ENCODE results near the gene GIT1. TPM values are rescaled to one million over a fixed set of nuclear protein-coding genes. Genes with fewer than 3 reads are reported as not detected.

GIT1 gene
- total RNA-seq, 1 donor from 2014 or later: 31.9 TPM

DNA sequence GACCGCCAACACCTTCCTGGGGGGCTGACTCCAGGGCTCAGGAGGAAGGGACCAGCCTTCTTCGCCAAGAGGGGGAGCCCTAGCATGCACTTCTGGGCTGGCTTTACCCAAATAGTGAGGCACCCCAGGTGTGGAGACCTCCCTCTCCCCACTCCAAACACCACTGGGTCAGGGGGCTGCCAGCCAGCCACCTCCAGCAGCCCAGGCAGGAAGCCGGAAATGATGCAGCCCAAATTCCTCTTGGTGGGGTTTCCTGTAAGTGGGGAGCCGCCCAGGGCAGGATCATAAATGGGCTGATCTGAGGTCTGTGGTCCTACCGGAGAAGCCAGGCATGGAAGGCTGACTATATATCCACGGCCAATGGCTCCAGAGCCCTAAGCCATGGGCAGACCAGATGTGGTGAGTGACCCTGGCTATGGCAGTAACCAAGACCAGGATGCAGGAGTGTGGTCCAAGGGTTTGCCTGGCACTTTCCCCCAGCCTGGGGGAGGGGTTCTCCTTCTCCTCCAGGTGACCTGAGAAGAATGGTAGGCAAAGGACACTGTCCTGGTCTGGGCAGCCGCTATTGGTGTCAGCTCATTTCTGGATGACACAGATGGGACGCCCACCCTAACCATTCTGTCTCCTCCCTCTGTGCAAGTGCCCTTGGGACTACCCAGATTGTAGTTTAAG is 4.2 kb downstream of the GIT1 start:
- Histone ChIP-seq H3K36me3 (peaks cover 30% of the 10 kb centered on the region), H3K9me3 (replicated peaks) (no peaks in the 10 kb centered on the region), H3K27me3 (ENCODE audit: low read depth) (no peaks in the 10 kb centered on the region), H3K27ac (replicated peaks) (peak overlapping the region; percentile 93), H3K4me1 (peaks cover 79% of the 10 kb centered on the region), H3K4me3 (peak overlapping the region; percentile 95)
- intact Hi-C loops (cut with micrococcal nuclease): no loop called here
- no peak for DNase-seq
- TF ChIP-seq, protein P1, sequence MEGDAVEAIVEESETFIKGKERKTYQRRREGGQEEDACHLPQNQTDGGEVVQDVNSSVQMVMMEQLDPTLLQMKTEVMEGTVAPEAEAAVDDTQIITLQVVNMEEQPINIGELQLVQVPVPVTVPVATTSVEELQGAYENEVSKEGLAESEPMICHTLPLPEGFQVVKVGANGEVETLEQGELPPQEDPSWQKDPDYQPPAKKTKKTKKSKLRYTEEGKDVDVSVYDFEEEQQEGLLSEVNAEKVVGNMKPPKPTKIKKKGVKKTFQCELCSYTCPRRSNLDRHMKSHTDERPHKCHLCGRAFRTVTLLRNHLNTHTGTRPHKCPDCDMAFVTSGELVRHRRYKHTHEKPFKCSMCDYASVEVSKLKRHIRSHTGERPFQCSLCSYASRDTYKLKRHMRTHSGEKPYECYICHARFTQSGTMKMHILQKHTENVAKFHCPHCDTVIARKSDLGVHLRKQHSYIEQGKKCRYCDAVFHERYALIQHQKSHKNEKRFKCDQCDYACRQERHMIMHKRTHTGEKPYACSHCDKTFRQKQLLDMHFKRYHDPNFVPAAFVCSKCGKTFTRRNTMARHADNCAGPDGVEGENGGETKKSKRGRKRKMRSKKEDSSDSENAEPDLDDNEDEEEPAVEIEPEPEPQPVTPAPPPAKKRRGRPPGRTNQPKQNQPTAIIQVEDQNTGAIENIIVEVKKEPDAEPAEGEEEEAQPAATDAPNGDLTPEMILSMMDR (IDR thresholded peaks at IDR 0.05; ENCODE audit: borderline replicate concordance): peak; percentile 26

DNA sequence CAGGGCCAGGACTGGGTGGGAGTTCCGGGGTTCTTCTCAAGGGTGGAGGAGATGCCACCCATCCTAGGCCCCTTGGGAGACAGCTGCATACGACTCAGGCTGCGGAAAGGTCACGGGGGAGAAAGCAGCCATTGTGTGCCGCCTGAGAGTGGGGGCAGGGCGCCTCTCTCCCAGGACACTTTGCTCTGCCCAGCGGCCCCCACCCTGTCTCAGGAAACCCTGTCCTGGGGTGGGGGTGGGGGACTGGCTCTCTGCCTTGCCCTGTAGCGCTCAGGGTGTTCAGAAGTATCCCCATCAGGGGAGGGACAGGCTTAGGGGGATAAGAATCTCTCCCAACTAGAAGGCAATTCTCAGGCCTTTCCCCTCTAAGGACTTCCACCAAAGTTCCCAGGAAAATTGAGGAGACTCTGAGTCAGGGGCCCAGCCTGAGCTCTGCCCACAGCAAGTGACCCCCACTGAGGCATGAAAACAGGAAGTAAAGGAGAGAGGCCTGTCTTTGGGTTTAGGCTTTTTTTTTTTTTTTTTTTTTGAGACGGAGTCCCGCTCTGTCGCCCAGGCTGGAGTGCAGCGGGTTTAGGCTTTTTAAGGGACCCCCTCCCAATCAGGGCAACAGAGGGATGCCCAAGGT is 4.9 kb downstream of the GIT1 start:
- Histone ChIP-seq H3K4me3 (peak overlapping the region; percentile 95), H3K27me3 (ENCODE audit: low read depth) (no peaks in the 10 kb centered on the region), H3K4me1 (peaks cover 76% of the 10 kb centered on the region), H3K36me3 (peaks cover 37% of the 10 kb centered on the region), H3K27ac (replicated peaks) (peak overlapping the region; percentile 93), H3K9me3 (replicated peaks) (no peaks in the 10 kb centered on the region)
- intact Hi-C loops (cut with micrococcal nuclease): no loop called here
- peak; percentile 55 for DNase-seq
- TF ChIP-seq, protein P1 (IDR thresholded peaks at IDR 0.05; ENCODE audit: borderline replicate concordance): no peak

DNA sequence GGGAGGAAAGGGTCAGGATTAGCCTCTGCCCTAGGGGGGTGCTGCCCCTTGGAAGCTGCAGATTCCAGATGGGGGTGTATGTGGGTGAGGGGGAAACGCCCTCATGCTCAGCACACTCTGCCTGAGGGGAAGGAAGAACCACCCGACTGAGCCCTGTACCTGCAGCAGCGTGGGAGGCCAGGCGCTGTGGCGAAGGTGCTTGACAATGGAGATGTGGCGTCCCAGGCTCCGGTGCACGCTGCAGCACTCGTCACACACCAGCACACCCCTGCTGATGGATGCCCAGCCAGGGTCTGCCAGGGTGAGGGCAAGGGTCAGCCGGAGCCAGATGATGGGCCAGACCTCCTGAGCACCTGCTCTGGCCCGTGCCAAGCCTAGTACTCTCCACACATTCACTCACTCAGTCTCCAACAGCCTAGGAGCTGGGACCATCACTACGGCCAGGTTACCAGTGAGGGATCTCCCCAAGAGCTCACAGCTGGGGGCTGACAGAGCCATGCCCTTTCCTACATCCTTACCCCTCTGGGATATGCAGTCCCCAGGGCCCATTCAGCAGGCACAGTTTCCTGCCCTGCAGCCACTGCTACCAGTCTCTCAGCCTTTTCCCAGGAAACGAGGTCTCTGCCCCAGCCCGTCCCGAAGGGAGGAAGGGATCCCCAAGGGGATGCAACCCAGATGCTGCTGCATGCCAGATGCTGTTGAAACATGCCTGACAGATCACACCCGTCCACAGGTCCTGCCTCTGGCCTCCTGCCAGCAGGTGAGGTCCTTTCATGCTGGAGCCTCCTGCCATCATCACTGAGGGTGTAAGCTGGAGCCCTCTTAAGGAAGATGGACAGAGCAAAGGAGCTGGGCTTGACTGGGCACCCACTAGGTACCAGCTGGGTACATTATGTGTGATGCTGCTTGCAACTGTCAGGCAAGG is 5.9 kb downstream of the GIT1 start:
- Histone ChIP-seq H3K9me3 (replicated peaks) (no peaks in the 10 kb centered on the region), H3K27ac (replicated peaks) (peak overlapping the region; percentile 93), H3K4me1 (peaks cover 71% of the 10 kb centered on the region), H3K4me3 (peak overlapping the region; percentile 95), H3K36me3 (peaks cover 45% of the 10 kb centered on the region), H3K27me3 (ENCODE audit: low read depth) (no peaks in the 10 kb centered on the region)
- intact Hi-C loops (cut with micrococcal nuclease): no loop called here
- TF ChIP-seq, protein P1 (IDR thresholded peaks at IDR 0.05; ENCODE audit: borderline replicate concordance): no peak
- peak; percentile 16 for DNase-seq

DNA sequence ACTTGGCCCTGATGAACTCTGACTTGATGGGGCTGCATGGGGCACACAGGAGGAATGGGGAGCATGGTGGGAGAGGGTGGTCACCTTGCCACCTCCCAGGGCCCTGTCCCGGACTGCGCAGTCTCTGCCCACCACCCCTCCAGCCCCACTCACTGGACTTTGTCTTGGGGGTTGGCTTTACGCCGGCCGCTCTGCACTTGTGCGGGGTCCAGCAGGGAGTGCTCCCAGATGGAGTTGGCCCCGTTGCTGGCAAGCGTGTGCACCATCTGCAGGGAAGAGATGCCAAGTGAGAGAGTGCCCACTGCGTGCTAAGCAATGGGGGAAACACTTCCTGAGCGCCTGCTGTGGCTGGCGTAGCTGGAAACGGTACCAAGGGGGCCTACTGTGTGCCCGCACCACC is 6.7 kb downstream of the GIT1 start:
- Histone ChIP-seq H3K4me3 (no peak overlapping the region), H3K4me1 (peaks cover 67% of the 10 kb centered on the region), H3K9me3 (replicated peaks) (no peaks in the 10 kb centered on the region), H3K36me3 (peaks cover 54% of the 10 kb centered on the region), H3K27ac (replicated peaks) (peak overlapping the region; percentile 93), H3K27me3 (ENCODE audit: low read depth) (no peaks in the 10 kb centered on the region)
- intact Hi-C loops (cut with micrococcal nuclease): no loop called here
- DNase-seq: no peak
- TF ChIP-seq, protein P1 (IDR thresholded peaks at IDR 0.05; ENCODE audit: borderline replicate concordance): no peak

DNA sequence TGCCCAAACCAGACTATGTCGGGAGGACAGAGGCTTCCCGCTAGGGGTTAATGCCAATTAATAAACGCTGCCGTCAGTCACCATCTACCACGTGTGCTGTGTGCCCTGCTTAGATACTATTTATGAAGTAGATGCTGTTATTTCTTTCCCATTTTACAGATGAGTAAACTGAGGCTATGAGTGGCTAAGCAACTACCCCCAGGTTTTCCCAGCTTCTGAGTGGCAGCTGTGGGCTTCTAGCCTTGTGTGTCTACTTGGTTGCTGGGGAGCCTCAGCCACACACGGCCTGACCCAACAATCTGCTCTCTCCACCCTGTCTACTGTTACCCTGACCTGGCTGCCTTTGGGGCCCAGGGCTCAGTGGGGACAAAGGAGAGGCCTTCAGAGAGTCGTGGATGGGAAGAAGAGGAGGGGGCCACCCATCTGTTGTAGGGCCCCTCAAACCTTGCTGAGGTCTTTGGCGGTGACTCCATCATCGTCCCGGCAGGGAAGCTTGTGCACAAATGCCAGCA is 7.1 kb downstream of the GIT1 start:
- TF ChIP-seq, protein P1 (IDR thresholded peaks at IDR 0.05; ENCODE audit: borderline replicate concordance): no peak
- Histone ChIP-seq H3K36me3 (peaks cover 58% of the 10 kb centered on the region), H3K9me3 (replicated peaks) (no peaks in the 10 kb centered on the region), H3K4me1 (peaks cover 64% of the 10 kb centered on the region), H3K27ac (replicated peaks) (peak overlapping the region; percentile 5), H3K4me3 (no peak overlapping the region), H3K27me3 (ENCODE audit: low read depth) (no peaks in the 10 kb centered on the region)
- intact Hi-C loops (cut with micrococcal nuclease): no loop called here
- no peak for DNase-seq
